Activated T-helper 1 cell treated with Interleukin-2 at 50 U/mL for 16 hours (primary cell): ENCODE data around the gene SASH3.
"Not testable (repeated sequence)": the region's sequence is repeated elsewhere in the genome, so short reads cannot be mapped to it uniquely, and the experiment has no call there.

Experiments
- DNase-seq: peaks from one replicate; pipeline ENCODE4 v3.0.0-alpha.2; 2020; ENCODE audit warnings: low read depth

The SASH3 gene

GRCh38 chrX:129779747-129780146 lies at the start of gene SASH3:
Gene SASH3, plus strand, starts transcription at chrX:129779949. Its CDS starts 149 bp downstream, at chrX:129780098.
- DNase-seq = peak; percentile 55

GRCh38 chrX:129731228-129731627 lies 48.5 kb upstream of the SASH3 start:
- DNase-seq = no peak

GRCh38 chrX:129732857-129733256 lies 46.9 kb upstream of the SASH3 start:
- DNase-seq = no peak

- DNase-seq = no peak
Measured at GRCh38 chrX:129733335-129733734, 46.4 kb upstream of the SASH3 start.

- DNase-seq = no peak
Measured at GRCh38 chrX:129736491-129736890, 43.3 kb upstream of the SASH3 start.

- no peak for DNase-seq
Measured at GRCh38 chrX:129737916-129738315, 41.8 kb upstream of the SASH3 start.

- no peak for DNase-seq
Measured at GRCh38 chrX:129738466-129739308, 41.1 kb upstream of the SASH3 start, which contains the start of gene XPNPEP2. Gene XPNPEP2, plus strand, starts transcription at chrX:129738979. Its CDS starts 235 bp downstream, at chrX:129739214.

- DNase-seq = no peak
Measured at GRCh38 chrX:129739578-129739977, 40.2 kb upstream of the SASH3 start.

GRCh38 chrX:129741880-129742758 lies 37.6 kb upstream of the SASH3 start:
- no peak for DNase-seq

- DNase-seq = not testable (repeated sequence)
Measured at GRCh38 chrX:129742759-129743152, 37.0 kb upstream of the SASH3 start.

- DNase-seq = no peak
Measured at GRCh38 chrX:129743821-129744220, 35.9 kb upstream of the SASH3 start.

- DNase-seq = no peak
Measured at GRCh38 chrX:129744861-129745321, 34.9 kb upstream of the SASH3 start.

- no peak for DNase-seq
Measured at GRCh38 chrX:129746557-129747470, 32.9 kb upstream of the SASH3 start.

- DNase-seq = no peak
Measured at GRCh38 chrX:129747533-129747932, 32.2 kb upstream of the SASH3 start.

GRCh38 chrX:129748305-129748704 lies 31.4 kb upstream of the SASH3 start:
- no peak for DNase-seq

- no peak for DNase-seq
Measured at GRCh38 chrX:129749069-129749468, 30.7 kb upstream of the SASH3 start.

GRCh38 chrX:129750971-129751370 lies 28.8 kb upstream of the SASH3 start:
- DNase-seq = no peak

GRCh38 chrX:129754056-129755024 lies 25.4 kb upstream of the SASH3 start:
- DNase-seq = no peak

GRCh38 chrX:129755779-129756650 lies 23.7 kb upstream of the SASH3 start:
- DNase-seq = no peak
